Sigmoid colon (tissue), 7 donors: ENCODE results near the gene ZDHHC11B. TPM values are rescaled to one million over a fixed set of nuclear protein-coding genes. Genes with fewer than 3 reads are reported as not detected.
A peak's percentile ranks its signal among the peaks of the same experiment; 100 is the strongest.
"Not testable (repeated sequence)": the region's sequence is repeated elsewhere in the genome, so short reads cannot be mapped to it uniquely, and the experiment has no call there.

Experiments used
- DNase-seq: peaks from one replicate; pipeline ENCODE4 v3.0.0-alpha.2; 2019
- H3K27ac ChIP-seq, 4 donors: fragments of 200-600 bp; sonication (generic); one replicate each; pipeline ENCODE4 v1.5.1; 2016 to 2019; ENCODE audit warnings: mild to moderate bottlenecking in 1 of 4
- H3K27me3 ChIP-seq, 3 donors: fragments of 200-600 bp; sonication (generic); one replicate each; pipeline ENCODE4 v1.5.1; 2019; ENCODE audit warnings: mild to moderate bottlenecking in 1 of 3
- H3K36me3 ChIP-seq, 4 donors: fragments of 200-600 bp; sonication (generic); one replicate each; pipeline ENCODE4 v1.5.1; 2016 to 2019
- H3K4me1 ChIP-seq, 4 donors: fragments of 200-600 bp; sonication (generic); one replicate each; pipeline ENCODE4 v1.5.1; 2017 to 2019
- H3K4me3 ChIP-seq, 4 donors: fragments of 200-600 bp; sonication (generic); one replicate each; pipeline ENCODE4 v1.5.1; 2017 to 2019; ENCODE audit warnings: mild to moderate bottlenecking in 2 of 4, moderate library complexity in 1 of 4
- H3K9me3 ChIP-seq, 4 donors: fragments of 200-600 bp in 3 of 4; sonication (generic) in 3 of 4; one replicate each; pipeline versions ENCODE4 v1.5.1 to v1.6.1; 2013 to 2019
- EP300 ChIP-seq, 4 donors: sonication (generic); formaldehyde crosslinking; IDR thresholded peaks; one replicate each; pipeline ENCODE4 v1.6.1; 2017; ENCODE audit warnings: antibody characterized with exemption in 4 of 4
- POLR2A ChIP-seq, 2 donors: fragments of 450-650 bp; IDR thresholded peaks; one replicate each; pipeline ENCODE4 v1.6.1; 2016; ENCODE audit warnings: antibody characterized with exemption in 2 of 2, mild to moderate bottlenecking in 2 of 2, moderate library complexity in 2 of 2
- POLR2AphosphoS5 ChIP-seq, 4 donors: sonication (generic); formaldehyde crosslinking; IDR thresholded peaks; one replicate each; pipeline ENCODE4 v1.6.1; 2017; ENCODE audit warnings: antibody characterized with exemption in 4 of 4
- WGBS, 2 donors: extraction: QIAGEN DNeasy Blood & Tissue Kit; methylation state at CpG; one replicate each; pipeline ENCODE4 v1.1.7; 2013; 5-methylcytosine and 5-hydroxymethylcytosine counted together
- intact Hi-C: fragments of 100-400 bp; cut with DNase I; formaldehyde crosslinking; loops from one replicate; pipeline ENCODE4 v1.15.1; 2023
- polyA plus RNA-seq, 3 donors: library from polyadenylated mRNA; stranded (reverse); fragments of 200-250 nt; gene quantifications; one replicate each; pipeline ENCODE4 v1.2.3, GENCODE V29; 2013
- total RNA-seq, 4 donors: library from RNA; depleted of rRNA; stranded (reverse); fragments of >200 nt; gene quantifications; one replicate each; pipeline ENCODE4 v1.1.0, GENCODE V29; 2016
- TF ChIP-seq, protein P1 (sequence below), 4 experiments: fragments of 450-650 bp in 3 of 4; fragments of 200-600 bp in 1 of 4; IDR thresholded peaks; one replicate each; pipeline ENCODE4 v1.5.1; 2016 to 2019; ENCODE audit warnings: antibody characterized with exemption in 4 of 4, mild to moderate bottlenecking in 3 of 4, moderate library complexity in 2 of 4
- donor health status: healthy with polysubstance abuse.
- donor health status: Bipolar disorder and iron deficiency.
- donor health status: healthy.

The ZDHHC11B gene
- total and polyA plus RNA-seq, 7 donors, result 0.46 to 12.7 (median 1.8) TPM; not detected in 1

GRCh38 chr5:680118-680795, 104.3 kb downstream of the ZDHHC11B start:
- not testable (repeated sequence) for H3K9me3 ChIP-seq
- H3K27ac ChIP-seq, result peak overlapping the region in 1 of 4 donors; percentile 66

GRCh38 chr5:679166-679895, 105.2 kb downstream of the ZDHHC11B start:
- H3K27ac ChIP-seq, H3K9me3 ChIP-seq, H3K36me3 ChIP-seq, intact Hi-C loops, H3K27me3 ChIP-seq, H3K4me3 ChIP-seq: not testable (repeated sequence)
- peak; percentile 50 for DNase-seq
- 82 to 87% methylated on average over 15 to 16 of the region's 17 CpGs for WGBS, 2 donors
- peaks cover 0 to 15% (median 10%) of the 10 kb centered on the region in 4 donors for H3K4me1 ChIP-seq

More at GRCh38 chr5:680118-680795, 104.3 kb downstream of the ZDHHC11B start:
- 76 to 87% methylated on average over 15 to 18 of the region's 32 CpGs for WGBS, 2 donors
- H3K36me3 ChIP-seq, H3K4me1 ChIP-seq, H3K4me3 ChIP-seq, DNase-seq, H3K27me3 ChIP-seq, intact Hi-C loops: not testable (repeated sequence)

- H3K9me3 ChIP-seq, intact Hi-C loops, H3K36me3 ChIP-seq, H3K27ac ChIP-seq, H3K27me3 ChIP-seq, H3K4me3 ChIP-seq: not testable (repeated sequence)
- peak; percentile 47 for DNase-seq
- 86 to 90% methylated on average over 15 to 16 of the region's 16 CpGs for WGBS, 2 donors
- peaks cover 0 to 23% (median 18%) of the 10 kb centered on the region in 4 donors for H3K4me1 ChIP-seq
Observed at GRCh38 chr5:678521-678920, 106.0 kb downstream of the ZDHHC11B start.

DNA sequence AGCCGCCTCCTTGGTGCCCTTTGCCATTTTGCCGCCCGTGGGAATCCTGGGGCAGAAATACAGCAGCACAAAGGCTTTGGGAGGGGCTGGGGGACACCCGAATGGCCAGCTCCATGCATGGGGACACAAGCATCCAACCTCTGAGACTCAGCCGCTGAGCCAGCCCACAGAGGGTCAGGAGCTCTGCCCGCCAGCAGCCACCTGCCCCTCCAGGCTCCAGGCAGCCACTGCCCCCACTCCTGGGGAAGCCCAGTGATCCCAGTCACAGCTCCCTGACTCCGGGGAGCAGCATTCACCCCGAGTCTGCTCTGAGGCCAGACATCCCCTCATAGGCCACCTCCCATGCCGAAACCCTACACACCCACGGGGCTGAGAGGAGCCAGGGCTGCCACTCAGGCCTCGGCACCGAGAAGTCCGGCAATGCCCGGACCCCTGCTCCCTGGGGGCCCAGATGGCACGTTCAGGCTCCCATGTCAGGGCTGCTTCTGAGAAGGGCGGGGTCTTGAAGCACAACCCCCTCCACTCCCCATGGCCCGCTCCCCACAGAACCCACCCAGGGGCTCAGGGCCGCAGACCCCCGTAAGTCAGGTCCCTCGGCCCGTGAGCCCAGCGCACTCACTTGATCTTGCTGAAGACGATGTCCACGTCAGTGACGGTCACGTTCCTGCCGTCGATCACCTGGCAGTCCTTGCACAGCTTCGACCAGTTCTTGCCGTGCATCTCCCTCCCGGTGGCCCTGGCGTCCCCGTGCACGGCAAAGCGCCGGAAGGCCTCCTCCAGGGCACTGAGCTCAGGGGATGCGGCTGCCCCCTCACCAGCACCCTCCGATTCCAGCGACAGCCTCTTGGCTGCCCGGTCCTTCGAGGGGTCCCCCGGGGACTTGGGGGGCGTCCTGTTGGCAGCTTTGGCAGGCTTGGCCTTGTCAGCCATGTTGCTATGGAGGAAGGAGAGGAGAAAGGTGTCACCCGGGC, 107.1 kb downstream of the ZDHHC11B start:
- DNase-seq, result peak; percentile 60
- Histone ChIP-seq H3K36me3 (peaks cover 0 to 5% (median 2%) of the 10 kb centered on the region in 4 donors), H3K27me3 (no peaks in the 10 kb centered on the region), H3K4me1 (peaks cover 0 to 34% (median 29%) of the 10 kb centered on the region in 4 donors), H3K27ac (no peak overlapping the region), H3K9me3 (no peaks in the 10 kb centered on the region), H3K4me3 (no peak overlapping the region)
- TF ChIP-seq EP300 (IDR thresholded peaks at IDR 0.05) (no peak), POLR2A (IDR thresholded peaks at IDR 0.05) (no peak), POLR2AphosphoS5 (IDR thresholded peaks at IDR 0.05) (no peak)
- TF ChIP-seq, protein P1, sequence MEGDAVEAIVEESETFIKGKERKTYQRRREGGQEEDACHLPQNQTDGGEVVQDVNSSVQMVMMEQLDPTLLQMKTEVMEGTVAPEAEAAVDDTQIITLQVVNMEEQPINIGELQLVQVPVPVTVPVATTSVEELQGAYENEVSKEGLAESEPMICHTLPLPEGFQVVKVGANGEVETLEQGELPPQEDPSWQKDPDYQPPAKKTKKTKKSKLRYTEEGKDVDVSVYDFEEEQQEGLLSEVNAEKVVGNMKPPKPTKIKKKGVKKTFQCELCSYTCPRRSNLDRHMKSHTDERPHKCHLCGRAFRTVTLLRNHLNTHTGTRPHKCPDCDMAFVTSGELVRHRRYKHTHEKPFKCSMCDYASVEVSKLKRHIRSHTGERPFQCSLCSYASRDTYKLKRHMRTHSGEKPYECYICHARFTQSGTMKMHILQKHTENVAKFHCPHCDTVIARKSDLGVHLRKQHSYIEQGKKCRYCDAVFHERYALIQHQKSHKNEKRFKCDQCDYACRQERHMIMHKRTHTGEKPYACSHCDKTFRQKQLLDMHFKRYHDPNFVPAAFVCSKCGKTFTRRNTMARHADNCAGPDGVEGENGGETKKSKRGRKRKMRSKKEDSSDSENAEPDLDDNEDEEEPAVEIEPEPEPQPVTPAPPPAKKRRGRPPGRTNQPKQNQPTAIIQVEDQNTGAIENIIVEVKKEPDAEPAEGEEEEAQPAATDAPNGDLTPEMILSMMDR (IDR thresholded peaks at IDR 0.05), result no peak
- intact Hi-C loops, result no loop called here
- WGBS, 2 donors, result 85 to 86% methylated on average over 44 of the region's 44 CpGs

- 94 to 97% methylated on average over 48 of the region's 48 CpGs for WGBS, 2 donors
Observed at GRCh38 chr5:676699-677076, 107.8 kb downstream of the ZDHHC11B start.

More at GRCh38 chr5:676699-677076, 107.8 kb downstream of the ZDHHC11B start:
- TF ChIP-seq, protein P1 (IDR thresholded peaks at IDR 0.05), result no peak
- TF ChIP-seq POLR2AphosphoS5 (IDR thresholded peaks at IDR 0.05), result no peak
- TF ChIP-seq POLR2A (IDR thresholded peaks at IDR 0.05), result no peak
- no peak for TF ChIP-seq EP300 (IDR thresholded peaks at IDR 0.05)
- H3K27me3 ChIP-seq, result no peaks in the 10 kb centered on the region
- peak; percentile 39 for DNase-seq
- peaks cover 0 to 42% (median 36%) of the 10 kb centered on the region in 4 donors for H3K4me1 ChIP-seq
- H3K4me3 ChIP-seq, result no peak overlapping the region
- H3K36me3 ChIP-seq, result peaks cover 0 to 5% (median 2%) of the 10 kb centered on the region in 4 donors
- H3K9me3 ChIP-seq, result no peaks in the 10 kb centered on the region
- H3K27ac ChIP-seq, result no peak overlapping the region
- intact Hi-C loops, result no loop called here
